Activated T-helper 17 cell treated with anti-CD3 and anti-CD28 coated beads, Interleukin-2, amount 50 U/mL, for 72 hours (primary cell): ENCODE measurements around the gene TROAP. TPM values are rescaled to one million over a fixed set of nuclear protein-coding genes. Genes with fewer than 3 reads are reported as not detected.

Experiments
- ATAC-seq: fragments of 150-1000 bp; cut with Tn5 transposase; replicated peaks from 2 replicates; pipeline ENCODE4 v1.10.0; 2021; ENCODE audit warnings: mild to moderate bottlenecking, moderate library complexity
- H3K27ac Mint-ChIP-seq: one replicate; pipeline ENCODE4 v1.8.0; 2022; ENCODE audit warnings: mixed read lengths
- H3K27me3 Mint-ChIP-seq: one replicate; pipeline ENCODE4 v1.8.0; 2022; ENCODE audit warnings: mixed read lengths
- H3K36me3 Mint-ChIP-seq: one replicate; pipeline ENCODE4 v1.8.0; 2022; ENCODE audit warnings: low read depth, mild to moderate bottlenecking, mixed read lengths
- H3K4me1 Mint-ChIP-seq: one replicate; pipeline ENCODE4 v1.8.0; 2022; ENCODE audit warnings: mixed read lengths
- H3K4me3 Mint-ChIP-seq: one replicate; pipeline ENCODE4 v1.8.0; 2022; ENCODE audit warnings: mild to moderate bottlenecking, mixed read lengths
- H3K9me3 Mint-ChIP-seq: one replicate; pipeline ENCODE4 v1.8.0; 2022; ENCODE audit warnings: mixed read lengths
- total RNA-seq, 2 donors: library from RNA; stranded (reverse); gene quantifications; one replicate each; pipeline ENCODE4 v1.2.3, GENCODE V29; 2022

The TROAP gene
- total RNA-seq, 2 donors from 2014 or later, result 53.9 to 56.5 TPM

- Mint-ChIP-seq H3K4me3 (no peak overlapping the region), H3K9me3 (no peaks in the 10 kb centered on the region), H3K4me1 (no peaks in the 10 kb centered on the region), H3K27ac (no peak overlapping the region), H3K36me3 (no peaks in the 10 kb centered on the region), H3K27me3 (peaks cover 28% of the 10 kb centered on the region)
- peak; percentile 56 for ATAC-seq
Measured at GRCh38 chr12:49288412-49288853, 34.6 kb upstream of the TROAP start.

- Mint-ChIP-seq H3K4me1 (no peaks in the 10 kb centered on the region), H3K4me3 (no peak overlapping the region), H3K9me3 (no peaks in the 10 kb centered on the region), H3K27ac (no peak overlapping the region), H3K27me3 (peaks cover 28% of the 10 kb centered on the region), H3K36me3 (no peaks in the 10 kb centered on the region)
- ATAC-seq, result no peak
Measured at GRCh38 chr12:49288922-49289555, 34.0 kb upstream of the TROAP start.

GRCh38 chr12:49292729-49293055 lies 30.4 kb upstream of the TROAP start:
- Mint-ChIP-seq H3K27me3 (peaks cover 25% of the 10 kb centered on the region), H3K4me3 (no peak overlapping the region), H3K36me3 (no peaks in the 10 kb centered on the region), H3K9me3 (no peaks in the 10 kb centered on the region), H3K4me1 (no peaks in the 10 kb centered on the region), H3K27ac (no peak overlapping the region)
- no peak for ATAC-seq

- ATAC-seq, result no peak
- no peaks in the 10 kb centered on the region for H3K4me1 Mint-ChIP-seq
Measured at GRCh38 chr12:49293056-49293956, 29.7 kb upstream of the TROAP start.

GRCh38 chr12:49294086-49294803 lies 28.8 kb upstream of the TROAP start:
- Mint-ChIP-seq H3K27me3 (peaks cover 26% of the 10 kb centered on the region), H3K4me3 (no peak overlapping the region), H3K36me3 (no peaks in the 10 kb centered on the region), H3K27ac (no peak overlapping the region), H3K4me1 (no peaks in the 10 kb centered on the region), H3K9me3 (no peaks in the 10 kb centered on the region)
- no peak for ATAC-seq

More at GRCh38 chr12:49293056-49293956, 29.7 kb upstream of the TROAP start:
- Mint-ChIP-seq H3K27me3 (peaks cover 24% of the 10 kb centered on the region), H3K4me3 (no peak overlapping the region), H3K36me3 (no peaks in the 10 kb centered on the region), H3K9me3 (no peaks in the 10 kb centered on the region), H3K27ac (no peak overlapping the region)

- H3K4me1 Mint-ChIP-seq, result no peaks in the 10 kb centered on the region
- no peaks in the 10 kb centered on the region for H3K36me3 Mint-ChIP-seq
- no peak overlapping the region for H3K4me3 Mint-ChIP-seq
- ATAC-seq, result no peak
- H3K27me3 Mint-ChIP-seq, result peaks cover 26% of the 10 kb centered on the region
- H3K9me3 Mint-ChIP-seq, result no peaks in the 10 kb centered on the region
- no peak overlapping the region for H3K27ac Mint-ChIP-seq
Measured at GRCh38 chr12:49294804-49295081, 28.3 kb upstream of the TROAP start.

GRCh38 chr12:49295082-49295936 lies 27.7 kb upstream of the TROAP start, which contains the start of gene PRPH:
TSS of gene PRPH (plus strand) at chr12:49295147. CDS start at chr12:49295201, 54 bp downstream.
- Mint-ChIP-seq H3K4me1 (no peaks in the 10 kb centered on the region), H3K9me3 (no peaks in the 10 kb centered on the region), H3K36me3 (no peaks in the 10 kb centered on the region), H3K4me3 (no peak within 1 kb of the TSS), H3K27ac (no peak within 1 kb of the TSS), H3K27me3 (peaks cover 26% of the 10 kb centered on the region)
- ATAC-seq, result no peak

GRCh38 chr12:49296034-49296835 lies 26.8 kb upstream of the TROAP start:
- Mint-ChIP-seq H3K36me3 (no peaks in the 10 kb centered on the region), H3K27me3 (peaks cover 29% of the 10 kb centered on the region), H3K27ac (no peak overlapping the region), H3K9me3 (no peaks in the 10 kb centered on the region), H3K4me3 (peak overlapping the region; percentile 51), H3K4me1 (no peaks in the 10 kb centered on the region)
- ATAC-seq, result peak; percentile 75

GRCh38 chr12:49296836-49297694 lies 26.0 kb upstream of the TROAP start:
- H3K27me3 Mint-ChIP-seq, result peaks cover 30% of the 10 kb centered on the region

GRCh38 chr12:49297695-49298060 lies 25.4 kb upstream of the TROAP start:
- H3K36me3 Mint-ChIP-seq, result no peaks in the 10 kb centered on the region
- peak overlapping the region; percentile 51 for H3K4me3 Mint-ChIP-seq
- no peaks in the 10 kb centered on the region for H3K9me3 Mint-ChIP-seq
- peaks cover 32% of the 10 kb centered on the region for H3K27me3 Mint-ChIP-seq
- no peak for ATAC-seq
- no peak overlapping the region for H3K27ac Mint-ChIP-seq
- peaks cover 6% of the 10 kb centered on the region for H3K4me1 Mint-ChIP-seq

More at GRCh38 chr12:49296836-49297694, 26.0 kb upstream of the TROAP start:
- H3K4me3 Mint-ChIP-seq, result peak overlapping the region; percentile 51
- no peaks in the 10 kb centered on the region for H3K9me3 Mint-ChIP-seq
- H3K36me3 Mint-ChIP-seq, result no peaks in the 10 kb centered on the region
- H3K4me1 Mint-ChIP-seq, result peaks cover 5% of the 10 kb centered on the region
- ATAC-seq, result peak; percentile 58
- H3K27ac Mint-ChIP-seq, result no peak overlapping the region

GRCh38 chr12:49298160-49298559 lies 24.9 kb upstream of the TROAP start:
- Mint-ChIP-seq H3K4me1 (peaks cover 6% of the 10 kb centered on the region), H3K27me3 (peaks cover 36% of the 10 kb centered on the region), H3K36me3 (no peaks in the 10 kb centered on the region), H3K9me3 (no peaks in the 10 kb centered on the region), H3K27ac (no peak overlapping the region), H3K4me3 (peak overlapping the region; percentile 51)
- no peak for ATAC-seq

GRCh38 chr12:49301760-49302159 lies 21.3 kb upstream of the TROAP start:
- ATAC-seq, result peak; percentile 85
- H3K4me1 Mint-ChIP-seq, result peaks cover 6% of the 10 kb centered on the region
- H3K27me3 Mint-ChIP-seq, result peaks cover 39% of the 10 kb centered on the region
- H3K36me3 Mint-ChIP-seq, result no peaks in the 10 kb centered on the region
- H3K4me3 Mint-ChIP-seq, result peak overlapping the region; percentile 40
- H3K27ac Mint-ChIP-seq, result peak overlapping the region; percentile 63
- H3K9me3 Mint-ChIP-seq, result no peaks in the 10 kb centered on the region

- Mint-ChIP-seq H3K9me3 (no peaks in the 10 kb centered on the region), H3K27ac (no peak overlapping the region), H3K36me3 (no peaks in the 10 kb centered on the region), H3K27me3 (peaks cover 33% of the 10 kb centered on the region), H3K4me3 (no peak overlapping the region), H3K4me1 (peaks cover 6% of the 10 kb centered on the region)
- ATAC-seq, result no peak
Measured at GRCh38 chr12:49304161-49304560, 18.9 kb upstream of the TROAP start.
